ENCODE data around the gene FBXO48. TPM values are rescaled to one million over a fixed set of nuclear protein-coding genes. Genes with fewer than 3 reads are reported as not detected.

The FBXO48 gene
- total and polyA plus RNA-seq, 8 donors: 1.5 to 3.2 (median 2.5) TPM

GRCh38 chr2:68414876-68415275, 52.2 kb downstream of the FBXO48 start:
- intact Hi-C loops (cut with DNase I): no loop called here
- DNase-seq: no peak
- Histone ChIP-seq H3K9me3 (no peaks in the 10 kb centered on the region), H3K27me3 (no peaks in the 10 kb centered on the region), H3K36me3 (no peaks in the 10 kb centered on the region), H3K4me1 (peaks cover 0 to 12% of the 10 kb centered on the region in 2 donors), H3K4me3 (no peak overlapping the region), H3K27ac (no peak overlapping the region)
- TF ChIP-seq, protein P1, sequence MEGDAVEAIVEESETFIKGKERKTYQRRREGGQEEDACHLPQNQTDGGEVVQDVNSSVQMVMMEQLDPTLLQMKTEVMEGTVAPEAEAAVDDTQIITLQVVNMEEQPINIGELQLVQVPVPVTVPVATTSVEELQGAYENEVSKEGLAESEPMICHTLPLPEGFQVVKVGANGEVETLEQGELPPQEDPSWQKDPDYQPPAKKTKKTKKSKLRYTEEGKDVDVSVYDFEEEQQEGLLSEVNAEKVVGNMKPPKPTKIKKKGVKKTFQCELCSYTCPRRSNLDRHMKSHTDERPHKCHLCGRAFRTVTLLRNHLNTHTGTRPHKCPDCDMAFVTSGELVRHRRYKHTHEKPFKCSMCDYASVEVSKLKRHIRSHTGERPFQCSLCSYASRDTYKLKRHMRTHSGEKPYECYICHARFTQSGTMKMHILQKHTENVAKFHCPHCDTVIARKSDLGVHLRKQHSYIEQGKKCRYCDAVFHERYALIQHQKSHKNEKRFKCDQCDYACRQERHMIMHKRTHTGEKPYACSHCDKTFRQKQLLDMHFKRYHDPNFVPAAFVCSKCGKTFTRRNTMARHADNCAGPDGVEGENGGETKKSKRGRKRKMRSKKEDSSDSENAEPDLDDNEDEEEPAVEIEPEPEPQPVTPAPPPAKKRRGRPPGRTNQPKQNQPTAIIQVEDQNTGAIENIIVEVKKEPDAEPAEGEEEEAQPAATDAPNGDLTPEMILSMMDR (IDR thresholded peaks at IDR 0.05): no peak
- ATAC-seq: no peak

- H3K36me3 ChIP-seq: no peaks in the 10 kb centered on the region
- intact Hi-C loops (cut with DNase I): no loop called here
- no peaks in the 10 kb centered on the region for H3K27me3 ChIP-seq
- H3K4me1 ChIP-seq: peaks cover 0 to 12% of the 10 kb centered on the region in 2 donors
- no peak overlapping the region for H3K4me3 ChIP-seq
- TF ChIP-seq, protein P1 (IDR thresholded peaks at IDR 0.05): no peak
- no peaks in the 10 kb centered on the region for H3K9me3 ChIP-seq
- no peak for ATAC-seq
- no peak for DNase-seq
- no peak overlapping the region for H3K27ac ChIP-seq
Measured at GRCh38 chr2:68414452-68414851, 52.6 kb downstream of the FBXO48 start.

DNA sequence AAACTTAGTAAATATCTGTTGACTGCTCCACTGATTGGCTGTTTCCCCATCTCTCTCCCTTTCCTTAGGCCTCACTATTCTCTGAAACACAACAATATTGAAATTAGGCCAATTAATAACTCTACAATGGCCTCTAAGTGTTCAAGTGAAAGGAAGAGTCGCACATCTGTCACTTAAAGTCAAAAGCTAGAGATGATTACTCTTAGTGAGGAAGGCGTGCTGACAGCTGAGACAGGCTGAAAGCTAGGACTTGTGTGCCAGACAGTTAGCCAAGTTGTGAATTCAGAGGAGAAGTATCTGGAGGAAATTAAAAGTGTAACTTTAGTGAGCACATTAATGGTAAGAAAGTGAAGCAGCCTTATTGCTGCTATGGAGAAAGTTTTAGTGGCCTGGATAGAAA, 53.6 kb downstream of the FBXO48 start:
- DNase-seq: no peak
- no peak overlapping the region for H3K4me3 ChIP-seq
- H3K4me1 ChIP-seq: peaks cover 0 to 12% of the 10 kb centered on the region in 2 donors
- intact Hi-C loops (cut with DNase I): no loop called here
- no peaks in the 10 kb centered on the region for H3K36me3 ChIP-seq
- ATAC-seq: no peak
- no peak overlapping the region for H3K27ac ChIP-seq
- H3K9me3 ChIP-seq: no peaks in the 10 kb centered on the region
- no peaks in the 10 kb centered on the region for H3K27me3 ChIP-seq
- TF ChIP-seq, protein P1 (IDR thresholded peaks at IDR 0.05): no peak

DNA sequence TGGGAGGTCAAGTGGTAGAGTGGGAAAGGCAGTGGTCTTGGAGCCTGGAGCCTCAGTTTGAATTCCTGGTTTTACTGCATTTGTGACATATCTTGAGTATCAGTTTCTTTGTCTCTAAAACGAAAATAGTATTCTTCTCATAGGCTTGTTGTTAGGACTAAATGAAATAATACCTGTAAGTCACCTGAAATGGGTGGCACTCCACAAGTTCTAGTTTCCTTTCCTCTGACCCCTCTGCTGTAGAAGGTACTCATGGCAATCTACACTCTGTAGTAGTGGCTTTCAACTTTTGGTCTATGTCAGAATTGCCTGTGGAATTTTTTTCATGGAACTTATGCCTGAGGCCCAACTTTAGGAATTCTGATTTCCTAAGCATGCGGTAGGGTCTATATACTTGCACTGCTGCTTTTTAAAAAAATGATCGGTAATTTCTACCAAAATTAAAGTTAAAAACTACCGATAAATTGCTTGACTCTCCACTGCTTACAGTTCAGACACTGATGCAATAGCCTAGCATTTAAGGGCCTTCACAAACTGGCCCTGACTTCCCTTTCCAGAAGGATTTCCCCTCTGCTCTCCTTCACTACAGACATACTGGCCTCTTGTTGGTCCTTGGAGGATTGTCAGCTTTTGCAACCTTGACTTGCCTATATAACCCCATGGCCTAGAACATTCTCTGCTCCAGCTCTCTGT, 54.8 kb downstream of the FBXO48 start:
- ATAC-seq (peak; percentile 51), DNase-seq (no peak)
- Histone ChIP-seq H3K9me3 (no peaks in the 10 kb centered on the region), H3K36me3 (no peaks in the 10 kb centered on the region), H3K4me3 (no peak overlapping the region), H3K27ac (peak overlapping the region in 1 of 2 donors; percentile 6), H3K27me3 (no peaks in the 10 kb centered on the region), H3K4me1 (peaks cover 0 to 12% of the 10 kb centered on the region in 2 donors)
- TF ChIP-seq, protein P1 (IDR thresholded peaks at IDR 0.05): no peak
- intact Hi-C loops (cut with DNase I): no loop called here

- Histone ChIP-seq H3K27ac (peak overlapping the region in 1 of 2 donors; percentile 6), H3K9me3 (no peaks in the 10 kb centered on the region), H3K4me1 (peaks cover 0 to 12% of the 10 kb centered on the region in 2 donors), H3K27me3 (no peaks in the 10 kb centered on the region), H3K36me3 (no peaks in the 10 kb centered on the region), H3K4me3 (no peak overlapping the region)
- TF ChIP-seq, protein P1 (IDR thresholded peaks at IDR 0.05): no peak
- ATAC-seq (no peak), DNase-seq (no peak)
- intact Hi-C loops (cut with DNase I): no loop called here
Measured at GRCh38 chr2:68411397-68412126, 55.5 kb downstream of the FBXO48 start.

All from left lung (tissue), 10 donors.